HEK293 (cell line): ENCODE measurements around the gene EML4.

Experiments used
- CTCF ChIA-PET: fragments of 350-600 bp; formaldehyde crosslinking; extraction: SDS; loops from one replicate; lab custom pipeline; 2021; ENCODE audit warnings: antibody characterized with exemption; lab: Yijun Ruan, JAX
- POLR2A ChIA-PET: fragments of 300-600 bp; formaldehyde crosslinking; extraction: SDS; loops from one replicate; lab custom pipeline; 2020; ENCODE audit warnings: antibody characterized with exemption, inconsistent platforms; lab: Yijun Ruan, JAX
- H3K27ac ChIP-seq: fragments of 200-500 bp; sonication (Bioruptor generic); 2 replicates; pipeline ENCODE4 v1.5.1; 2014; ENCODE audit warnings: low read depth, low read length, control low read depth, inconsistent platforms; ENCODE audit errors: extremely low read depth
- H3K36me3 ChIP-seq, 2 experiments: fragments of 200-500 bp in 1 of 2; sonication (Bioruptor generic) in 1 of 2; 1 replicate in 1 of 2; 2 replicates in 1 of 2; pipeline ENCODE4 v1.5.1; 2014 to 2017; ENCODE audit warnings: inconsistent platforms in 2 of 2, low read length in 2 of 2; ENCODE audit not compliant: control insufficient read depth in 2 of 2, insufficient read depth in 1 of 2
- H3K4me1 ChIP-seq: fragments of 200-500 bp; sonication (Bioruptor generic); 2 replicates; pipeline ENCODE4 v1.5.1; 2014; ENCODE audit warnings: mild to moderate bottlenecking, low read length, inconsistent platforms; ENCODE audit not compliant: control insufficient read depth, insufficient read depth
- H3K4me3 ChIP-seq: 2 replicates; pipeline ENCODE4 v1.5.1; 2011; ENCODE audit warnings: low read depth, mild to moderate bottlenecking, control low read depth, low read length, moderate library complexity
- H3K9me3 ChIP-seq: fragments of 200-500 bp; sonication (Bioruptor generic); 2 replicates; pipeline ENCODE4 v1.5.1; 2014; ENCODE audit warnings: low read depth, low read length, inconsistent platforms; ENCODE audit not compliant: control insufficient read depth, insufficient read depth
- PBX3 ChIP-seq: sonication (generic); formaldehyde crosslinking; IDR thresholded peaks from 2 replicates; pipeline ENCODE4 v1.8.1; 2022; ENCODE audit warnings: mild to moderate bottlenecking, moderate library complexity, missing genetic modification reagents
- PRDM10 ChIP-seq: fragments of 450-650 bp; formaldehyde crosslinking; IDR thresholded peaks from 2 replicates; pipeline ENCODE4 v1.5.1; 2016; ENCODE audit warnings: missing biosample characterization, missing genetic modification characterization
- REST ChIP-seq: fragments of 450-650 bp; formaldehyde crosslinking; IDR thresholded peaks from 2 replicates; pipeline ENCODE4 v1.5.1; 2016; ENCODE audit warnings: missing biosample characterization, missing genetic modification characterization
- TCF7L2 ChIP-seq: IDR thresholded peaks from 2 replicates; pipeline ENCODE4 v1.6.1; 2011; ENCODE audit warnings: low read depth, mild to moderate bottlenecking, inconsistent platforms, low read length, moderate library complexity, borderline replicate concordance
- ZBTB8A ChIP-seq: fragments of 450-650 bp; formaldehyde crosslinking; IDR thresholded peaks from 2 replicates; pipeline ENCODE4 v1.5.1; 2016; ENCODE audit warnings: missing biosample characterization, missing genetic modification characterization
- ZEB2 ChIP-seq: fragments of 450-650 bp; formaldehyde crosslinking; IDR thresholded peaks from 2 replicates; pipeline ENCODE4 v1.5.1; 2016; ENCODE audit warnings: missing biosample characterization, missing genetic modification characterization
- ZFHX2 ChIP-seq: fragments of 450-650 bp; formaldehyde crosslinking; conservative IDR thresholded peaks from 2 replicates; pipeline ENCODE4 v1.5.1; 2016; ENCODE audit warnings: missing biosample characterization, missing genetic modification characterization
- ZFP69B ChIP-seq: fragments of 450-650 bp; formaldehyde crosslinking; IDR thresholded peaks from 2 replicates; pipeline ENCODE4 v1.5.1; 2016; ENCODE audit warnings: missing biosample characterization, missing genetic modification characterization
- ZIC2 ChIP-seq: fragments of 450-650 bp; formaldehyde crosslinking; IDR thresholded peaks from 2 replicates; pipeline ENCODE4 v1.5.1; 2016; ENCODE audit warnings: missing biosample characterization, missing genetic modification characterization
- ZNF121 ChIP-seq: fragments of 450-650 bp; formaldehyde crosslinking; IDR thresholded peaks from 2 replicates; pipeline ENCODE4 v1.5.1; 2016; ENCODE audit warnings: missing biosample characterization, missing genetic modification characterization
- ZNF138 ChIP-seq: fragments of 450-650 bp; formaldehyde crosslinking; IDR thresholded peaks from 2 replicates; pipeline ENCODE4 v1.5.1; 2016; ENCODE audit warnings: missing biosample characterization, missing genetic modification characterization, borderline replicate concordance
- ZNF146 ChIP-seq: fragments of 450-650 bp; formaldehyde crosslinking; IDR thresholded peaks from 2 replicates; pipeline ENCODE4 v1.5.1; 2016; ENCODE audit warnings: missing biosample characterization, missing genetic modification characterization
- ZNF223 ChIP-seq: fragments of 450-650 bp; formaldehyde crosslinking; IDR thresholded peaks from 2 replicates; pipeline ENCODE4 v1.5.1; 2016; ENCODE audit warnings: missing biosample characterization, missing genetic modification characterization
- ZNF26 ChIP-seq: fragments of 450-650 bp; formaldehyde crosslinking; IDR thresholded peaks from 2 replicates; pipeline ENCODE4 v1.5.1; 2016; ENCODE audit warnings: missing biosample characterization, missing genetic modification characterization
- ZNF404 ChIP-seq: fragments of 450-650 bp; formaldehyde crosslinking; IDR thresholded peaks from 2 replicates; pipeline ENCODE4 v1.5.1; 2017; ENCODE audit warnings: missing biosample characterization, missing genetic modification characterization
- ZNF664 ChIP-seq: fragments of 450-650 bp; formaldehyde crosslinking; IDR thresholded peaks from 2 replicates; pipeline ENCODE4 v1.5.1; 2016; ENCODE audit warnings: missing biosample characterization, missing genetic modification characterization
- ZNF837 ChIP-seq: fragments of 450-650 bp; formaldehyde crosslinking; IDR thresholded peaks from 2 replicates; pipeline ENCODE4 v1.5.1; 2016; ENCODE audit warnings: missing biosample characterization, missing genetic modification characterization
- ZSCAN16 ChIP-seq: fragments of 450-650 bp; formaldehyde crosslinking; IDR thresholded peaks from 2 replicates; pipeline ENCODE4 v1.5.1; 2016; ENCODE audit warnings: missing biosample characterization, missing genetic modification characterization

Gene EML4

GRCh38 chr2:42252464-42252863, 83.3 kb downstream of the EML4 start:
- CTCF ChIA-PET = interaction anchor here (0.8 to 1.0 kb wide), 2 partner anchors 12 to 561 kb away, joined by 3 to 5 read pairs; no protein-coding TSS in a partner anchor
- no peak overlapping the region for H3K27ac ChIP-seq
- H3K36me3 ChIP-seq = peaks cover under 1 to 4% of the 10 kb centered on the region in 2 experiments; a peak in 2 of 3 replicates
- no peaks in the 10 kb centered on the region for H3K9me3 ChIP-seq
- H3K4me3 ChIP-seq = no peak overlapping the region
- TF ChIP-seq ZNF146 (tag by site-specific recombination) (no peak), ZNF837 (tag by site-specific recombination) (no peak), TCF7L2 (no peak), ZNF223 (tag by site-specific recombination) (no peak), PRDM10 (tag by site-specific recombination) (no peak), ZBTB8A (tag by site-specific recombination) (no peak), ZFHX2 (tag by site-specific recombination) (no peak), ZNF664 (tag by site-specific recombination) (no peak), ZNF404 (no peak), ZNF26 (no peak), ZEB2 (tag by site-specific recombination) (no peak), ZFP69B (no peak), REST (no peak), ZNF121 (tag by site-specific recombination) (no peak), ZIC2 (no peak), PBX3 (CRISPR knock-in tag) (no peak), ZSCAN16 (tag by site-specific recombination) (no peak), ZNF138 (no peak)
- peaks cover 10% of the 10 kb centered on the region for H3K4me1 ChIP-seq
- POLR2A ChIA-PET = no interaction called here
